GM19324 (cell line): ENCODE data around the gene PCSK9.

ENCODE experiments used
- ATAC-seq: cut with Tn5 transposase; IDR thresholded peaks from one replicate; pipeline ENCODE4 v1.9.1; 2021; ENCODE audit warnings: mild to moderate bottlenecking, moderate library complexity; ENCODE audit not compliant: unreplicated experiment, low FRiP score

Gene PCSK9

DNA sequence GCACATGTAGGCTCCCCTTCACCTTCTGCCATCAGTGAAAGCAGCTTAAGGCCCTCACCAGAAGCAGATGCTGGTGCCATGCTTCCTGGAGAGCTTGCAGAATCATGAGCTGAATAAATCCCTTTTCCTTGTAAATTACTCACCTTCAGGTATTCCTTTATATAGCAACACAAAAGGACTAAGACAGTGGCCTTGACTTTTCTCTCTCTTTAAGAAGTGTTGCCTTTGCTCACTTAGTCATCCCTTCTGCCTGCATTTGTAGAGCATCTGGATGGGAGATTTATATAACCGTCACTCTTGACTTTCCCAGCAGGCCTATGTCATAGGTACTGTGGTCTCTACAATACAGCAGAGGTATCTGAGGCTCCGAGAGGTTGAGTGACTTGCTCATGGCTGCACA lies 3.7 kb downstream of the PCSK9 start:
- ATAC-seq = no peak

DNA sequence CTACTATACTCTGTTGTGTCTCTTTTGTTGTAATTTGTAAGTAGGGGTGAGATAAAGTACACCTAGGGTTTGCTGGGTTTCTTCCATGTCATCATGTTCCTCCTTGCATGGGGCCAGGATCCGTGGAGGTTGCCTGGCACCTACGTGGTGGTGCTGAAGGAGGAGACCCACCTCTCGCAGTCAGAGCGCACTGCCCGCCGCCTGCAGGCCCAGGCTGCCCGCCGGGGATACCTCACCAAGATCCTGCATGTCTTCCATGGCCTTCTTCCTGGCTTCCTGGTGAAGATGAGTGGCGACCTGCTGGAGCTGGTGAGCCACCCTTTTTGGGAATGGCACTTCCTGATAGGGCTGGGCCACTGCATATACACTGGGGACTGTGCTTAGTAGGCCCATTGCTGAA lies 4.4 kb downstream of the PCSK9 start:
- ATAC-seq = no peak

GRCh38 chr1:55044617-55045397 lies 5.5 kb downstream of the PCSK9 start:
- no peak for ATAC-seq

- no peak for ATAC-seq
Measured at GRCh38 chr1:55045430-55045829, 6.1 kb downstream of the PCSK9 start.

- no peak for ATAC-seq
Measured at GRCh38 chr1:55046871-55047270, 7.5 kb downstream of the PCSK9 start.

GRCh38 chr1:55047611-55048010 lies 8.3 kb downstream of the PCSK9 start:
- ATAC-seq = no peak

GRCh38 chr1:55048453-55049270 lies 9.3 kb downstream of the PCSK9 start:
- no peak for ATAC-seq

DNA sequence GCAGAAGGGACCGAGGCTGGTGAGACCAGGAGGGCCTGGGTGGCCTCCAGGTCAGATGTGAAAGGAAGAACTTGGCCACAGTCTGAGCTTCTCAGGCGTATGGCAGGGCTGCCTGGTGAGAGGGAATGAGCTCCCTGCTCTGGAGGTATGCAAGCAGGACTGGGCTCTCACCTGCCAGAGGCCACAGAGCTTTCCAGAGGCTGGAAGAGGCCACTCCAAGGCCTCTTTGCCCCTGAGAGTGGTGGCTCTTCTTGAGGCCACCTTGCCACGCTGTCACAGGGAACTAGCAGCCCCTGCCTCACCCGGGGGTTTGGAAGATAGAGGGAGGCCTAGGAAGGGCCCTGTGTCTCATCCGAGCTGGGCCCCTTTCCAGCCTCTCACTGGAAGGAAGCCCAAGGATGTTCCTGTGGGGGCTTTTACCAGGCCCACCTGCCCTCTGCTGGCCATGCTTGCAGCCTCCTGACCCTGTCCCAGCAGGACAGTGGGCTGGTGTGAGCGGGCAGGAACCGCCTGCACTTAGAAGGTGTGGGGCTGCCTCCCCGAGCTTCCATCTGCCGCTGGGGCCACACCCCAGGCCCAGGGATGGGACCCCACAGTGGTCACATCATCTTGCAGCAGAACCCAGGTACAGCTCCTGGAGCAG lies 10.0 kb downstream of the PCSK9 start:
- no peak for ATAC-seq

DNA sequence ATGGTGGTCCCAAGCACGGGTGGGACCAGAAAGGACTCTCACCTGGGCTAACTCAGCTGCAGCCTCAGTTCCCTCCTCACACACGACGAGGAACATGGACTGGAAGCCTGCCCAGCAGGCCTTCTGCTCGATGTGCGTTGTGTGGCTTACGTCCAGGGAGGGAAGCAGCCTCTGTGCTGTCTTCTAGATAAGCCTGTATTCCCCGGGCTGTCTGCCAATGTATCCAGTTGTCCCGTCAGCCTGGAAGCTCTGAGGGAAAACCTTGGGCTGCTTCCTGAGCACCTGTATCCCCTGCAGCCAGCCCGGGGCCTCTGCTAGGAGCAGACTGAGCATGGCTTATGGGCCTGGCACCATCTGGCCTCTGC lies 10.5 kb downstream of the PCSK9 start:
- no peak for ATAC-seq

DNA sequence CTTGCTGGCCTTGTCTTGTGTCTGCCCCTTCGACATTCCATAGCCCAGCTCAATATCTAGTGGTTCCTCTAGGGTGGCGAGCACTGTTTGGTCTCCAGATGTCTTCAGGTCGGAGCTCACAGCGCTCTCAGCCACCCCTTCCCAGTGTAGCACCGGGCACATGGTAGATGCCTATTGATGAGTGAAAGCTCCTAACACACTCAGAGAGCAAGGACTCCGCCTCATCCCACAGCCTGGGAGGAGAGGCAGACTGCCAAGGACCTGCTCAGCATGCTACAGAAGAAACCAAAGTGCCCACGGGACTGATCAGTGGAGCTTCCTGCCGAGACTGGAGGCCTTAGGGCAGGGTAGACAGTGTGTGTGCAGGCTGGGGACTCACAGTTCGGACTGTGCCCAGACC lies 10.9 kb downstream of the PCSK9 start:
- no peak for ATAC-seq

DNA sequence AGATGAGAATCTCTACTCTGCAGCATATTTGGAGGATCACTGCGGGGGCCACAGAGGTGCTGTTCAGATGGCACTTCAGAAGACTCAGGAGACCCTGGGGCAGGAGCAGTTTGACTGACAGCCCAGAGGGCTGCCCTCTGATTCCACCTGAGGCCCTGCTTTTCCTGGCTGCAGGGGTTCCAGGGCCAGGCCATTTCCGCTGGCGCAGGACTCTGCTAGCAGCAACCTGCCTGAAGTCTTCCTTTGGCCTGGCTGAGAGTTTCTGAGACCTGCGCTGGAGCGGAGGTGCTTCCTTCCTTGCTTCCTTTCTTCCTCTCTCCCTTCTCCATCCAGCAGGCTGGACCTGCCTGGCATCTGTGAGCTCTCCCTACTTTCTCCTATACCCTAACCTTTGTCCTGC lies 11.8 kb downstream of the PCSK9 start:
- ATAC-seq = no peak

GRCh38 chr1:55051621-55052020 lies 12.3 kb downstream of the PCSK9 start:
- no peak for ATAC-seq

GRCh38 chr1:55052221-55053142 lies 13.1 kb downstream of the PCSK9 start:
- ATAC-seq = no peak

DNA sequence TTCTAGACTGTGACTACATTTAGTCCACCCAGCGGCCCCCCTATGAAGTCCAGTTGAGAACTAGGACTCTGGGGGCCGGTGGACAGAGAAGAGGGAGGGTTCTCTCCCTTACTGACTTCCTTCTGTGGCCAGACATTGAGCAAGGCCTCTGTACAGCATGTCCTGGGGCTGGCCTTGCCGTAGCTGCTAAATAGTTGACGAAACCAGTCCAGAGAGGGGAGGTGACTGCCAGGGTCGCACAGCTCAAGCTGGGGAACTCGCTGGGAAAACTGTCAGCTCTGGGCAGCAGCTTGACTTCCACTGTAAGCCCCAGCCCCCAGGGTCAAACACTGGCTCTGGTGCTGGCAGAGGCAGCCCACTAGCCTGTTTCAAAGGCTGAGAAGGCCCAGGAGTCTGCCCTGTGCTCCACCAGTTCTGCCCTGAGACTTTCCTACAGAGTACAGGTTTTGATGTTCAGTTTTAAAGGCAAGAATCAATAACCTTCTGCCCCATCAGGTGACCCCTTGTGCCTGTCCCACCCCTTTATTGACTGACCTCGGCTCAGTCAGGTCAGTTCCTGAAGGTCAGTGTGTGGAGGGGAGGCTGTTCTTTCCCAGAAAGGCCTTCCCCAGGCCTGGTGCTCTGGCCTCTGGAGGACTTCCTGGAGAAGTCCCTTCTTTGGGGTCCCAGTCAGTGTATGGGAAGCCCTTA lies 14.1 kb downstream of the PCSK9 start:
- no peak for ATAC-seq

GRCh38 chr1:55054396-55054795 lies 15.0 kb downstream of the PCSK9 start:
- ATAC-seq = no peak

- no peak for ATAC-seq
Measured at GRCh38 chr1:55055084-55055882, 15.9 kb downstream of the PCSK9 start.

GRCh38 chr1:55055951-55056631 lies 16.7 kb downstream of the PCSK9 start:
- no peak for ATAC-seq

DNA sequence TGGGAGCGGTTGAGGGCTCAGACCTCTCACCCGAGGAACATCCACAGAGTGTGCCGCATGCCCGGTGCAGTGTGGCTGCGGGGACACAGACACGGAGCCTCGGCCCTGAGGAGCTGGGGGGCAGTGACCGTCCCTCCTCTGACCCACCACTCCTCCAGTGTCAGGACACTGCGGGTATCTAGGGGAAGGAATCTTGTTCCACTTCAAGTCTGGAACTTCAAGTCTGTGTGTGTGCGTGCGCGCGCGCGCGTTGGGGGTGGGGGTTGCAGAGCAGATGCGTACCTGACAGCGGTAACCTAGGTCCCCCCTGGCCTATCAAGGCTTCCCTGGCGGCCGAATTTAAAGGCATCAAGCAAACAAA lies 17.3 kb downstream of the PCSK9 start:
- no peak for ATAC-seq
